K562 (cell line): ENCODE data around the gene GPX5. TPM values are rescaled to one million over a fixed set of nuclear protein-coding genes. Genes with fewer than 3 reads are reported as not detected.

Experiments
- ARHGAP35 ChIP-seq: fragments of 450-650 bp; IDR thresholded peaks from 2 replicates; pipeline ENCODE4 v1.6.1; 2018; ENCODE audit not compliant: partially characterized antibody
- BRD9 ChIP-seq: fragments of 450-650 bp; IDR thresholded peaks from 2 replicates; pipeline ENCODE4 v1.6.1; 2018; ENCODE audit warnings: low read depth; ENCODE audit not compliant: partially characterized antibody
- CAMTA2 ChIP-seq: fragments of 250-450 bp; sonication (Bioruptor Pico); conservative IDR thresholded peaks from 2 replicates; pipeline ENCODE4 v1.5.1; 2022
- DIDO1 ChIP-seq: fragments of 450-650 bp; IDR thresholded peaks from 2 replicates; pipeline ENCODE4 v1.6.1; 2016; ENCODE audit warnings: low read depth, missing biosample characterization, missing genetic modification characterization
- HDAC3 ChIP-seq: fragments of 450-650 bp; IDR thresholded peaks from 2 replicates; pipeline ENCODE4 v1.6.1; 2018; ENCODE audit warnings: borderline replicate concordance, mild to moderate bottlenecking, moderate library complexity; ENCODE audit not compliant: partially characterized antibody
- HEY1 ChIP-seq: fragments of 250-450 bp; sonication (Bioruptor Pico); IDR thresholded peaks from 2 replicates; pipeline ENCODE4 v1.5.0; 2020; ENCODE audit warnings: mild to moderate bottlenecking, moderate library complexity, borderline replicate concordance
- MAFF ChIP-seq: IDR thresholded peaks from 2 replicates; pipeline ENCODE4 v1.6.1; 2012; ENCODE audit warnings: low read length, improper control_type of control experiment
- MBD1 ChIP-seq: fragments of 250-450 bp; sonication (Bioruptor Pico); IDR thresholded peaks from 2 replicates; pipeline ENCODE4 v1.8.0; 2022; ENCODE audit warnings: inconsistent platforms
- POLR3A ChIP-seq: IDR thresholded peaks from 2 replicates; pipeline ENCODE4 v1.6.1; 2011; ENCODE audit warnings: borderline replicate concordance, mild to moderate bottlenecking, moderate library complexity; ENCODE audit not compliant: insufficient read length, insufficient read depth; ENCODE audit errors: extremely low read depth
- REST ChIP-seq, 2 experiments: fragments of 450-650 bp; formaldehyde crosslinking in 1 of 2; IDR thresholded peaks; 2 replicates each; pipeline versions ENCODE4 v1.4.0 to v1.6.1; 2014 to 2020; ENCODE audit warnings: mild to moderate bottlenecking in 2 of 2, borderline replicate concordance in 1 of 2, low read depth in 1 of 2
- SMAD3 ChIP-seq: fragments of 450-650 bp; formaldehyde crosslinking; conservative IDR thresholded peaks from 2 replicates; pipeline ENCODE4 v1.4.0; 2020; ENCODE audit warnings: mild to moderate bottlenecking
- SOX6 ChIP-seq: fragments of 450-650 bp; IDR thresholded peaks from 2 replicates; pipeline ENCODE4 v1.6.1; 2014; ENCODE audit warnings: mild to moderate bottlenecking
- TCF7L2 ChIP-seq: fragments of 150-350 bp; IDR thresholded peaks from 2 replicates; pipeline ENCODE4 v1.6.1; 2016; ENCODE audit warnings: low read depth, mild to moderate bottlenecking, low read length, moderate library complexity
- ZBTB8A ChIP-seq: fragments of 450-650 bp; IDR thresholded peaks from 2 replicates; pipeline ENCODE4 v1.6.1; 2018; ENCODE audit warnings: mild to moderate bottlenecking, moderate library complexity; ENCODE audit not compliant: partially characterized antibody
- ZNF311 ChIP-seq: fragments of 250-450 bp; sonication (Bioruptor Pico); IDR thresholded peaks from 2 replicates; pipeline ENCODE4 v1.4.0; 2020; ENCODE audit warnings: mild to moderate bottlenecking, moderate library complexity
- ZSCAN29 ChIP-seq: fragments of 450-650 bp; IDR thresholded peaks from 2 replicates; pipeline ENCODE4 v1.6.1; 2017
- polyA plus RNA-seq, 8 experiments: library from polyadenylated mRNA; depleted of rRNA in 4 of 8; stranded (reverse) in 5 of 8; unstranded in 3 of 8; fragments of >200 nt; fragmentation: Nextera tagmentation in 2 of 8; fragmentation: Illumina TruSeq in 1 of 8; extraction: Ambion mirVana in 2 of 8; extraction: Trizol in 1 of 8; gene quantifications; 2 replicates each; pipeline versions ENCODE4 v1.2.1 to v1.2.3, GENCODE V29; 2011 to 2014; ENCODE audit warnings: inconsistent platforms in 1 of 8, missing spikeins in 1 of 8
- total RNA-seq, 7 experiments: library from RNA; depleted of rRNA in 6 of 7; stranded (reverse); fragments of >200 nt in 6 of 7; fragmentation: Illumina TruSeq in 2 of 7; extraction: Trizol in 2 of 7; gene quantifications; 2 replicates each; pipeline versions ENCODE4 v1.2.1 to v1.2.3, GENCODE V29; 2011 to 2021; ENCODE audit warnings: low replicate concordance in 1 of 7
- TF ChIP-seq, protein P1 (sequence below): fragments of 450-650 bp; IDR thresholded peaks from 2 replicates; pipeline ENCODE4 v1.6.1; 2016; ENCODE audit warnings: missing biosample characterization, missing genetic modification characterization

Gene GPX5
- total and polyA plus RNA-seq, 9 of the 15 experiments (the other 6 are each of a cell fraction or from before 2014, with no cell fraction given), result 0.07 to 0.18 (median 0.15) TPM; not detected in 6

DNA sequence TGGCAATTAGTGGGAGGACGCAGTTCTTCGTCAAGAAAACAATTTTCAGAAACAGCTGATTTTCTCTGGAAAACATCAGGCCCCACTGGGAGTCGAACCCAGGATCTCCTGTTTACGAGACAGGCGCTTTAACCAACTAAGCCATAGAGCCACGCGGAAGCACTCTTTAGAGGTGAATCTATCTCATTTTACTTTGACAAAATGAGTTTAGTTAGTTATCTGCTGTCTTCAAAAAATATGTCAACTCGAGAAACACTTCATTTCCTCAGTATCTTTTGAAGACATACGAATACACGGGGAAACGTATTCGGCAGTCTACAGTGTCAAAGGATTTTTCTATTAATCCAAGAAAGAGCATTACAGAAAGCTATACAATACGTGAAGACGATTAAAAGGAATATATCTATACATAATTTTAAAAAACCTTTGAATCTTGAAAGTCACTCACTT is 36.7 kb upstream of the GPX5 start (continued):
- TF ChIP-seq REST (IDR thresholded peaks at IDR 0.05; ENCODE audit: borderline replicate concordance), result no peak
- 0 out of 2 replicates have a peak, but pooled peaks have one; percentile 12 for TF ChIP-seq REST (CRISPR knock-in tag; IDR thresholded peaks at IDR 0.05; ENCODE audit: low read depth)
- no peak for TF ChIP-seq TCF7L2
- TF ChIP-seq ZBTB8A, result peak; percentile 86
- TF ChIP-seq DIDO1 (tag), result no peak
- peak; percentile 43; the same call in 1 of the 2 replicates for TF ChIP-seq HEY1
- peak; percentile 63 for TF ChIP-seq HDAC3
- no peak for TF ChIP-seq CAMTA2
- peak; percentile 72 for TF ChIP-seq SMAD3 (CRISPR knock-in tag)
- peak; percentile 55; the same call in 1 of the 2 replicates for TF ChIP-seq SOX6
- peak; percentile 6; the same call in 1 of the 2 replicates for TF ChIP-seq MAFF
- TF ChIP-seq ZNF311 (CRISPR knock-in tag), result peak; percentile 73; the same call in 1 of the 2 replicates
- TF ChIP-seq ZSCAN29, result 0 out of 2 replicates have a peak, but pooled peaks have one; percentile 49
- TF ChIP-seq POLR3A, result peak; percentile 95
- no peak for TF ChIP-seq ARHGAP35
- TF ChIP-seq MBD1 (CRISPR knock-in tag), result peak; percentile 36; the same call in 1 of the 2 replicates
- TF ChIP-seq, protein P1, sequence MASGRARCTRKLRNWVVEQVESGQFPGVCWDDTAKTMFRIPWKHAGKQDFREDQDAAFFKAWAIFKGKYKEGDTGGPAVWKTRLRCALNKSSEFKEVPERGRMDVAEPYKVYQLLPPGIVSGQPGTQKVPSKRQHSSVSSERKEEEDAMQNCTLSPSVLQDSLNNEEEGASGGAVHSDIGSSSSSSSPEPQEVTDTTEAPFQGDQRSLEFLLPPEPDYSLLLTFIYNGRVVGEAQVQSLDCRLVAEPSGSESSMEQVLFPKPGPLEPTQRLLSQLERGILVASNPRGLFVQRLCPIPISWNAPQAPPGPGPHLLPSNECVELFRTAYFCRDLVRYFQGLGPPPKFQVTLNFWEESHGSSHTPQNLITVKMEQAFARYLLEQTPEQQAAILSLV, result no peak
- peak; percentile 51 for TF ChIP-seq BRD9
